ENCODE data around the gene EXOC6B.

DNA sequence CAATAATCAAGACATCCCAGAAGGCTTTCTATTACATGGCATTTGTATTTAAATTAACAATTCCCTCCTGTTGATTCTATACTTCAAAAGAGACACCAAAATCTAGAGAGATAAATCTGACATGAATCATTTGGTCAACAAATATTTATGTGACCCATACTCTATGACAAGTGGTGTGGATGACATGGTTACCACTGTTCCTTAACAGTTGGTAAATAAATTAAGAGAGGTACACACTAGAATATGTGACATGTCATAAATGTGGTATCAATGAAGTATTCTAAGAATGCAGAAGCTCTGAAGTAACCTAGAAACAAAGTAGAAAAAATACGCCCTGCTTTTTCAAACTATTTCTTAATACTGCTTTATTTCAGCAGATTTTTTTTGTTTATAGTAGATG lies 255.4 kb downstream of the EXOC6B start:
- TF ChIP-seq EZH2 (IDR thresholded peaks at IDR 0.05) (no peak), POLR2AphosphoS5 (IDR thresholded peaks at IDR 0.05; ENCODE audit: borderline replicate concordance, low read depth, low read length) (no peak), FOXP2 (optimal IDR thresholded peaks at IDR 0.05; ENCODE audit: control extremely low read depth, extremely low read length, insufficient read depth) (no peak)

All from SK-N-MC (cell line).